Stimulated activated naive CD4-positive, alpha-beta T cell (primary cell): ENCODE results near the gene LHX2.
"Not testable (repeated sequence)": the region's sequence is repeated elsewhere in the genome, so short reads cannot be mapped to it uniquely, and the experiment has no call there.

Experiments
- DNase-seq, 6 experiments: peaks; one replicate each; lab custom pipeline; 2025; lab: John Stamatoyannopoulos, UW

LHX2 gene

GRCh38 chr9:124011460-124012301, at the start of gene LHX2:
Gene LHX2 (plus strand): TSS chr9:124011768. CDS start chr9:124012349, 581 bp downstream.
- no peak for DNase-seq

- no peak for DNase-seq
Measured at GRCh38 chr9:123964761-123965160, 46.8 kb upstream of the LHX2 start.

GRCh38 chr9:123965801-123966686, 45.5 kb upstream of the LHX2 start:
- DNase-seq, result no peak

- DNase-seq, result no peak
Measured at GRCh38 chr9:123967323-123967722, 44.2 kb upstream of the LHX2 start.

GRCh38 chr9:123972618-123973017, 39.0 kb upstream of the LHX2 start:
- no peak for DNase-seq

GRCh38 chr9:123973590-123974223, 37.9 kb upstream of the LHX2 start:
- no peak for DNase-seq

GRCh38 chr9:123974471-123974870, 37.1 kb upstream of the LHX2 start:
- no peak for DNase-seq

- DNase-seq, result no peak
Measured at GRCh38 chr9:123975871-123976270, 35.7 kb upstream of the LHX2 start.

- not testable (repeated sequence) for DNase-seq
Measured at GRCh38 chr9:123976579-123976978, 35.0 kb upstream of the LHX2 start.

- DNase-seq, result no peak
Measured at GRCh38 chr9:123978981-123979380, 32.6 kb upstream of the LHX2 start.

- DNase-seq, result no peak
Measured at GRCh38 chr9:123982535-123982934, 29.0 kb upstream of the LHX2 start.

GRCh38 chr9:123983047-123983446, 28.5 kb upstream of the LHX2 start:
- no peak for DNase-seq

GRCh38 chr9:123984802-123985201, 26.8 kb upstream of the LHX2 start:
- DNase-seq, result no peak

- DNase-seq, result no peak
Measured at GRCh38 chr9:123985869-123986268, 25.7 kb upstream of the LHX2 start.

GRCh38 chr9:123990427-123990826, 21.1 kb upstream of the LHX2 start:
- DNase-seq, result no peak

- DNase-seq, result not testable (repeated sequence)
Measured at GRCh38 chr9:123992679-123993078, 18.9 kb upstream of the LHX2 start.

GRCh38 chr9:123996731-123997421, 14.7 kb upstream of the LHX2 start:
- no peak for DNase-seq

- DNase-seq, result no peak
Measured at GRCh38 chr9:123997665-123998277, 13.8 kb upstream of the LHX2 start.

- DNase-seq, result no peak
Measured at GRCh38 chr9:123998278-123998925, 13.2 kb upstream of the LHX2 start.

- DNase-seq, result no peak
Measured at GRCh38 chr9:123998970-123999621, 12.5 kb upstream of the LHX2 start.
